Aorta (tissue), 5 donors: ENCODE data around the gene BCAT1. TPM values are rescaled to one million over a fixed set of nuclear protein-coding genes. Genes with fewer than 3 reads are reported as not detected.

ENCODE experiments used
- ATAC-seq: fragments of 200-7000 bp; cut with Tn5 transposase; one replicate; pipeline ENCODE4 v1.9.1; 2022; ENCODE audit warnings: moderate library complexity; ENCODE audit not compliant: low FRiP score
- DNase-seq, 2 donors: peaks; one replicate each; pipeline ENCODE4 v3.0.0-alpha.2; 2020
- H3K27ac ChIP-seq, 2 donors: one replicate each; pipeline ENCODE4 v1.5.1; 2013; ENCODE audit warnings: low read length in 2 of 2, mild to moderate bottlenecking in 2 of 2, moderate library complexity in 2 of 2, control low read depth in 1 of 2, inconsistent platforms in 1 of 2, low read depth in 1 of 2
- H3K27me3 ChIP-seq, 2 donors: one replicate each; pipeline ENCODE4 v1.6.1; 2013; ENCODE audit warnings: control low read depth in 1 of 2, low read length in 1 of 2, mild to moderate bottlenecking in 1 of 2, moderate library complexity in 1 of 2; ENCODE audit not compliant: insufficient read depth in 2 of 2, control insufficient read depth in 1 of 2
- H3K36me3 ChIP-seq, 2 donors: one replicate each; pipeline ENCODE4 v1.6.1; 2013; ENCODE audit warnings: control low read depth in 1 of 2, low read length in 1 of 2, mild to moderate bottlenecking in 1 of 2; ENCODE audit not compliant: insufficient read depth in 2 of 2, control insufficient read depth in 1 of 2
- H3K4me1 ChIP-seq, 2 donors: one replicate each; pipeline ENCODE4 v1.6.1; 2013; ENCODE audit warnings: low read length in 2 of 2, control low read depth in 1 of 2, mild to moderate bottlenecking in 1 of 2, moderate library complexity in 1 of 2; ENCODE audit not compliant: insufficient read depth in 2 of 2, control insufficient read depth in 1 of 2
- H3K4me3 ChIP-seq, 2 donors: one replicate each; pipeline ENCODE4 v1.5.1; 2013; ENCODE audit warnings: low read length in 2 of 2, control low read depth in 1 of 2, mild to moderate bottlenecking in 1 of 2
- H3K9me3 ChIP-seq: one replicate; pipeline ENCODE4 v1.6.1; 2013; ENCODE audit warnings: mild to moderate bottlenecking, low read length; ENCODE audit not compliant: control insufficient read depth
- WGBS, 2 donors: extraction: QIAGEN DNeasy Blood & Tissue Kit; methylation state at CpG; one replicate each; pipeline ENCODE4 v1.1.7; 2013; 5-methylcytosine and 5-hydroxymethylcytosine counted together
- intact Hi-C, 2 donors: fragments of 100-400 bp; cut with DNase I; formaldehyde crosslinking; loops; one replicate each; pipeline versions ENCODE4 v1.14.2 to v1.15.0; 2022
- polyA plus RNA-seq, 2 donors: library from polyadenylated mRNA; stranded (reverse); fragments of 200-250 nt; gene quantifications; one replicate each; pipeline ENCODE4 v1.2.3, GENCODE V29; 2013
- total RNA-seq, 2 donors: library from RNA; stranded (reverse); fragmentation: NEBNext Ultra II Directional; extraction: Animal tissue kit (Norgen Biotek cat#: 25700); gene quantifications; one replicate each; pipeline ENCODE4 v1.2.1, GENCODE V29; 2021
- donor health status: healthy with polysubstance abuse.
- donor health status: Bipolar disorder and iron deficiency.
- donor health status: DM: no; HTN: no; CAD: no.
- donor health status: DM: no; HTN: no; CAD: no.
- donor health status: DM: yes; HTN: yes; CAD: no.

The BCAT1 gene
- total and polyA plus RNA-seq, 4 donors = 3.8 to 47.3 (median 21.8) TPM

GRCh38 chr12:24950231-24950834 lies 1.4 kb upstream of the BCAT1 start:
- no peaks in the 10 kb centered on the region for H3K27me3 ChIP-seq
- H3K9me3 ChIP-seq = no peaks in the 10 kb centered on the region
- 85 to 93% methylated on average over 3 of the region's 3 CpGs for WGBS, 2 donors
- ATAC-seq (no peak), DNase-seq (no peak)
- no peak overlapping the region for H3K4me3 ChIP-seq
- H3K36me3 ChIP-seq = no peaks in the 10 kb centered on the region
- no peak overlapping the region for H3K27ac ChIP-seq
- H3K4me1 ChIP-seq = peaks cover 0 to 2% of the 10 kb centered on the region in 2 donors
- intact Hi-C loops = no loop called here

GRCh38 chr12:24948420-24948756 lies 513 bp downstream of the BCAT1 start:
- H3K4me1 ChIP-seq = peaks cover 0 to 2% of the 10 kb centered on the region in 2 donors
- H3K36me3 ChIP-seq = no peaks in the 10 kb centered on the region
- intact Hi-C loops = no loop called here
- no peaks in the 10 kb centered on the region for H3K9me3 ChIP-seq
- no peaks in the 10 kb centered on the region for H3K27me3 ChIP-seq
- DNase-seq (peak in 1 of 2 donors; percentile 57), ATAC-seq (peak; percentile 47)
- no peak overlapping the region for H3K27ac ChIP-seq
- 0 to 1% methylated on average over 14 of the region's 14 CpGs for WGBS, 2 donors
- peak overlapping the region; percentile 42 to 59 for H3K4me3 ChIP-seq

- H3K9me3 ChIP-seq = no peaks in the 10 kb centered on the region
- intact Hi-C loops = no loop called here
- no peaks in the 10 kb centered on the region for H3K27me3 ChIP-seq
- no peak for DNase-seq
- no peak overlapping the region for H3K27ac ChIP-seq
- peaks cover 0 to 2% of the 10 kb centered on the region in 2 donors for H3K4me1 ChIP-seq
- H3K4me3 ChIP-seq = peak overlapping the region; percentile 28 to 42
- H3K36me3 ChIP-seq = no peaks in the 10 kb centered on the region
- no peak for ATAC-seq
- WGBS, 2 donors = 44 to 55% methylated on average over 12 of the region's 12 CpGs
These were observed 1.1 kb downstream of the BCAT1 start for GRCh38 chr12:24947541-24948419.

- intact Hi-C loops = no loop called here
- H3K27ac ChIP-seq = no peak overlapping the region
These were observed 3.1 kb downstream of the BCAT1 start for GRCh38 chr12:24945845-24946244.

GRCh38 chr12:24945039-24945438 lies 3.9 kb downstream of the BCAT1 start:
- H3K4me3 ChIP-seq = no peak overlapping the region
- DNase-seq = no peak
- H3K4me1 ChIP-seq = peaks cover 0 to 2% of the 10 kb centered on the region in 2 donors
- 95 to 100% methylated on average over 1 of the region's 1 CpG for WGBS, 2 donors
- no peak for ATAC-seq
- peaks cover 2% of the 10 kb centered on the region for H3K9me3 ChIP-seq
- no peaks in the 10 kb centered on the region for H3K27me3 ChIP-seq
- intact Hi-C loops = no loop called here
- no peak overlapping the region for H3K27ac ChIP-seq
- H3K36me3 ChIP-seq = no peaks in the 10 kb centered on the region

More at GRCh38 chr12:24945845-24946244, 3.1 kb downstream of the BCAT1 start:
- ATAC-seq (no peak), DNase-seq (no peak)
- Histone ChIP-seq H3K9me3 (peaks cover 2% of the 10 kb centered on the region), H3K36me3 (no peaks in the 10 kb centered on the region), H3K4me1 (peaks cover 0 to 2% of the 10 kb centered on the region in 2 donors), H3K27me3 (no peaks in the 10 kb centered on the region), H3K4me3 (no peak overlapping the region)

- DNase-seq (no peak), ATAC-seq (no peak)
- peaks cover 2% of the 10 kb centered on the region for H3K9me3 ChIP-seq
- intact Hi-C loops = no loop called here
- 95 to 100% methylated on average over 2 of the region's 2 CpGs for WGBS, 2 donors
- H3K27me3 ChIP-seq = no peaks in the 10 kb centered on the region
- H3K4me3 ChIP-seq = no peak overlapping the region
- no peak overlapping the region for H3K27ac ChIP-seq
- peaks cover 0 to 2% of the 10 kb centered on the region in 2 donors for H3K4me1 ChIP-seq
- no peaks in the 10 kb centered on the region for H3K36me3 ChIP-seq
These were observed 4.3 kb downstream of the BCAT1 start for GRCh38 chr12:24944601-24944975.

- WGBS, 2 donors = 71 to 84% methylated on average over 5 to 6 of the region's 6 CpGs
These were observed 4.8 kb downstream of the BCAT1 start for GRCh38 chr12:24943947-24944600.

GRCh38 chr12:24940157-24940556 lies 8.7 kb downstream of the BCAT1 start:
- H3K4me1 ChIP-seq = no peaks in the 10 kb centered on the region
- ATAC-seq = no peak
- no peaks in the 10 kb centered on the region for H3K36me3 ChIP-seq
- H3K27ac ChIP-seq = no peak overlapping the region
- H3K9me3 ChIP-seq = peaks cover 2% of the 10 kb centered on the region
- DNase-seq = no peak
- 92 to 93% methylated on average over 2 of the region's 2 CpGs for WGBS, 2 donors
- no peak overlapping the region for H3K4me3 ChIP-seq
- H3K27me3 ChIP-seq = no peaks in the 10 kb centered on the region
- intact Hi-C loops = no loop called here

More at GRCh38 chr12:24943947-24944600, 4.8 kb downstream of the BCAT1 start:
- ATAC-seq (no peak), DNase-seq (no peak)
- H3K27ac ChIP-seq = no peak overlapping the region
- intact Hi-C loops = no loop called here
- peaks cover 2% of the 10 kb centered on the region for H3K9me3 ChIP-seq
- H3K36me3 ChIP-seq = no peaks in the 10 kb centered on the region
- no peaks in the 10 kb centered on the region for H3K27me3 ChIP-seq
- no peak overlapping the region for H3K4me3 ChIP-seq
- H3K4me1 ChIP-seq = peaks cover 0 to 2% of the 10 kb centered on the region in 2 donors
